Aorta (tissue), 5 donors: ENCODE results near the gene LYVE1. TPM values are rescaled to one million over a fixed set of nuclear protein-coding genes. Genes with fewer than 3 reads are reported as not detected.

Experiments
- ATAC-seq: fragments of 200-7000 bp; cut with Tn5 transposase; one replicate; pipeline ENCODE4 v1.9.1; 2022; ENCODE audit warnings: moderate library complexity; ENCODE audit not compliant: low FRiP score
- DNase-seq, 2 donors: peaks; one replicate each; pipeline ENCODE4 v3.0.0-alpha.2; 2020
- H3K27ac ChIP-seq, 2 donors: one replicate each; pipeline ENCODE4 v1.5.1; 2013; ENCODE audit warnings: low read length in 2 of 2, mild to moderate bottlenecking in 2 of 2, moderate library complexity in 2 of 2, control low read depth in 1 of 2, inconsistent platforms in 1 of 2, low read depth in 1 of 2
- H3K27me3 ChIP-seq, 2 donors: one replicate each; pipeline ENCODE4 v1.6.1; 2013; ENCODE audit warnings: control low read depth in 1 of 2, low read length in 1 of 2, mild to moderate bottlenecking in 1 of 2, moderate library complexity in 1 of 2; ENCODE audit not compliant: insufficient read depth in 2 of 2, control insufficient read depth in 1 of 2
- H3K36me3 ChIP-seq, 2 donors: one replicate each; pipeline ENCODE4 v1.6.1; 2013; ENCODE audit warnings: control low read depth in 1 of 2, low read length in 1 of 2, mild to moderate bottlenecking in 1 of 2; ENCODE audit not compliant: insufficient read depth in 2 of 2, control insufficient read depth in 1 of 2
- H3K4me1 ChIP-seq, 2 donors: one replicate each; pipeline ENCODE4 v1.6.1; 2013; ENCODE audit warnings: low read length in 2 of 2, control low read depth in 1 of 2, mild to moderate bottlenecking in 1 of 2, moderate library complexity in 1 of 2; ENCODE audit not compliant: insufficient read depth in 2 of 2, control insufficient read depth in 1 of 2
- H3K4me3 ChIP-seq, 2 donors: one replicate each; pipeline ENCODE4 v1.5.1; 2013; ENCODE audit warnings: low read length in 2 of 2, control low read depth in 1 of 2, mild to moderate bottlenecking in 1 of 2
- H3K9me3 ChIP-seq: one replicate; pipeline ENCODE4 v1.6.1; 2013; ENCODE audit warnings: mild to moderate bottlenecking, low read length; ENCODE audit not compliant: control insufficient read depth
- WGBS, 2 donors: extraction: QIAGEN DNeasy Blood & Tissue Kit; methylation state at CpG; one replicate each; pipeline ENCODE4 v1.1.7; 2013; 5-methylcytosine and 5-hydroxymethylcytosine counted together
- intact Hi-C, 2 donors: fragments of 100-400 bp; cut with DNase I; formaldehyde crosslinking; loops; one replicate each; pipeline versions ENCODE4 v1.14.2 to v1.15.0; 2022
- polyA plus RNA-seq, 2 donors: library from polyadenylated mRNA; stranded (reverse); fragments of 200-250 nt; gene quantifications; one replicate each; pipeline ENCODE4 v1.2.3, GENCODE V29; 2013
- total RNA-seq, 2 donors: library from RNA; stranded (reverse); fragmentation: NEBNext Ultra II Directional; extraction: Animal tissue kit (Norgen Biotek cat#: 25700); gene quantifications; one replicate each; pipeline ENCODE4 v1.2.1, GENCODE V29; 2021
- donor health status: healthy with polysubstance abuse.
- donor health status: Bipolar disorder and iron deficiency.
- donor health status: DM: no; HTN: no; CAD: no.
- donor health status: DM: no; HTN: no; CAD: no.
- donor health status: DM: yes; HTN: yes; CAD: no.

The LYVE1 gene
- total and polyA plus RNA-seq, 4 donors, result 11.8 to 179 (median 96.6) TPM

GRCh38 chr11:10518891-10519290, 49.6 kb downstream of the LYVE1 start:
- no peak for ATAC-seq
- H3K9me3 ChIP-seq, result no peaks in the 10 kb centered on the region
- 93 to 97% methylated on average over 2 of the region's 2 CpGs for WGBS, 2 donors
- H3K4me1 ChIP-seq, result peaks cover 8 to 12% of the 10 kb centered on the region in 2 donors
- no peak for DNase-seq
- peaks cover 0 to 4% of the 10 kb centered on the region in 2 donors for H3K36me3 ChIP-seq
- H3K27me3 ChIP-seq, result no peaks in the 10 kb centered on the region
- intact Hi-C loops, result loop anchor here (5.0 to 10.0 kb wide), 2 partner anchors 114 to 218 kb away; no protein-coding TSS in a partner anchor
- no peak overlapping the region for H3K4me3 ChIP-seq
- H3K27ac ChIP-seq, result no peak overlapping the region

GRCh38 chr11:10518123-10518522, 50.3 kb downstream of the LYVE1 start:
- peaks cover 0 to 4% of the 10 kb centered on the region in 2 donors for H3K36me3 ChIP-seq
- intact Hi-C loops, result loop anchor here (5.0 to 10.0 kb wide), 2 partner anchors 113 to 219 kb away; no protein-coding TSS in a partner anchor
- peaks cover 8 to 12% of the 10 kb centered on the region in 2 donors for H3K4me1 ChIP-seq
- no peaks in the 10 kb centered on the region for H3K9me3 ChIP-seq
- no peak overlapping the region for H3K27ac ChIP-seq
- ATAC-seq (no peak), DNase-seq (no peak)
- H3K4me3 ChIP-seq, result no peak overlapping the region
- no peaks in the 10 kb centered on the region for H3K27me3 ChIP-seq

DNA sequence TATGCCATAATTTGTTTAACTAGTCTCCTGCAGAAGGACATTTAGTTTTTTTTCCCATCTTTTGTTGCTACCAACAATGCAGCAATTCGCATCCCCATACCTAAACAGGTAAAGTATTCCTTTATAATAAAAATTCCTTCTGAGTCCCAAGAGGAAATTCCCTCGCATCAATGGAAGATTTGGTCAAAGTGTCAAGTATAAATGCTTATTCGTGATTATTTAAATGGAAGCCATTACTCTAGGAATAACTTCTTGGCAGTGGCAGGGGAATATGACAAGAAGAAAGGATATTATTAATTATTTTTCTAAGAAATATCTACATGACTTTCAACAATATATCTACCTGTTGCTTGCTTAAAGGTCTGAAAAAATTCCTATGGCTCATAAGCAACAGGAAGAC, 53.0 kb downstream of the LYVE1 start:
- 67 to 73% methylated on average over 3 of the region's 3 CpGs for WGBS, 2 donors
- Histone ChIP-seq H3K4me3 (no peak overlapping the region), H3K36me3 (peaks cover 0 to 2% of the 10 kb centered on the region in 2 donors), H3K27ac (no peak overlapping the region), H3K4me1 (peaks cover 4 to 8% of the 10 kb centered on the region in 2 donors), H3K27me3 (no peaks in the 10 kb centered on the region), H3K9me3 (no peaks in the 10 kb centered on the region)
- intact Hi-C loops, result loop anchor here (5.0 to 10.0 kb wide), 2 partner anchors 111 to 222 kb away; no protein-coding TSS in a partner anchor
- DNase-seq (no peak), ATAC-seq (no peak)

GRCh38 chr11:10514709-10515108, 53.8 kb downstream of the LYVE1 start:
- intact Hi-C loops, result loop anchor here (5.0 to 10.0 kb wide), 2 partner anchors 110 to 223 kb away; no protein-coding TSS in a partner anchor
- ATAC-seq, result no peak
- H3K27ac ChIP-seq, result peak overlapping the region in 1 of 2 donors; percentile 67

GRCh38 chr11:10514202-10514601, 54.3 kb downstream of the LYVE1 start:
- ATAC-seq (no peak), DNase-seq (no peak)
- Histone ChIP-seq H3K9me3 (no peaks in the 10 kb centered on the region), H3K4me3 (no peak overlapping the region), H3K27me3 (no peaks in the 10 kb centered on the region), H3K36me3 (no peaks in the 10 kb centered on the region), H3K4me1 (peaks cover 4 to 8% of the 10 kb centered on the region in 2 donors), H3K27ac (peak overlapping the region in 1 of 2 donors; percentile 67)
- intact Hi-C loops, result loop anchor here (10.0 kb wide), 1 partner anchor 109 kb away; no protein-coding TSS in a partner anchor
- WGBS, 2 donors, result 1 to 6% methylated on average over 2 of the region's 2 CpGs

More at GRCh38 chr11:10514709-10515108, 53.8 kb downstream of the LYVE1 start:
- 81% methylated on average over 2 of the region's 2 CpGs for WGBS, 2 donors
- DNase-seq, result no peak
- H3K4me1 ChIP-seq, result peaks cover 4 to 8% of the 10 kb centered on the region in 2 donors
- no peaks in the 10 kb centered on the region for H3K9me3 ChIP-seq
- H3K36me3 ChIP-seq, result peaks cover 0 to 2% of the 10 kb centered on the region in 2 donors
- no peaks in the 10 kb centered on the region for H3K27me3 ChIP-seq
- H3K4me3 ChIP-seq, result no peak overlapping the region

GRCh38 chr11:10511181-10511621, 57.3 kb downstream of the LYVE1 start:
- no peaks in the 10 kb centered on the region for H3K27me3 ChIP-seq
- ATAC-seq (no peak), DNase-seq (no peak)
- H3K36me3 ChIP-seq, result no peaks in the 10 kb centered on the region
- intact Hi-C loops, result loop anchor here (10.0 kb wide), 1 partner anchor 106 kb away; no protein-coding TSS in a partner anchor
- H3K4me3 ChIP-seq, result no peak overlapping the region
- no peaks in the 10 kb centered on the region for H3K9me3 ChIP-seq
- WGBS, 2 donors, result 81 to 89% methylated on average over 10 of the region's 10 CpGs
- no peak overlapping the region for H3K27ac ChIP-seq
- peaks cover 2 to 4% of the 10 kb centered on the region in 2 donors for H3K4me1 ChIP-seq

Other genes with a start within 250 kb of the LYVE1 start
- 10 to 100 TPM in 1 of 2 donors, 1 to 10 TPM in 1; 7.8 to 16.9 TPM for gene AMPD3, start 113.4 kb downstream of the LYVE1 start, total RNA-seq
- 1 to 10 TPM; 2.5 to 3.8 TPM for gene AMPD3, start 113.4 kb downstream of the LYVE1 start, polyA plus RNA-seq
- 10 to 100 TPM; 42.9 to 59.3 TPM for gene RNF141, start 27.5 kb downstream of the LYVE1 start, total RNA-seq
- 10 to 100 TPM; 20.5 to 61.6 TPM for gene RNF141, start 27.5 kb downstream of the LYVE1 start, polyA plus RNA-seq
- gene IRAG1, start 125.1 kb upstream of the LYVE1 start, total RNA-seq, result 100 to 1,000 TPM; 189 to 518 TPM
- gene IRAG1, start 125.1 kb upstream of the LYVE1 start, polyA plus RNA-seq, result 100 to 1,000 TPM in 1 of 2 donors, 10 to 100 TPM in 1; 92.3 to 135 TPM
- gene CTR9, start 182.6 kb upstream of the LYVE1 start, total RNA-seq, result 10 to 100 TPM; 29.7 to 32.2 TPM
- 10 to 100 TPM; 10.8 to 12.6 TPM for gene CTR9, start 182.6 kb upstream of the LYVE1 start, polyA plus RNA-seq
- 100 to 1,000 TPM; 615 to 752 TPM for gene EIF4G2, start 240.3 kb upstream of the LYVE1 start, total RNA-seq
- gene EIF4G2, start 240.3 kb upstream of the LYVE1 start, polyA plus RNA-seq, result 100 to 1,000 TPM; 265 to 269 TPM